HepG2 (cell line): ENCODE measurements around the gene KIAA0232. TPM values are rescaled to one million over a fixed set of nuclear protein-coding genes. Genes with fewer than 3 reads are reported as not detected.

ENCODE experiments used
- EEA1 ChIP-seq: sonication (generic); formaldehyde crosslinking; IDR thresholded peaks from 2 replicates; pipeline ENCODE4 v1.5.1; 2020; ENCODE audit warnings: mild to moderate bottlenecking, missing genetic modification reagents, borderline replicate concordance
- HMG20A ChIP-seq: IDR thresholded peaks from 2 replicates; pipeline ENCODE4 v1.6.1; 2016; ENCODE audit warnings: borderline replicate concordance
- HNF4A ChIP-seq: sonication (generic); formaldehyde crosslinking; IDR thresholded peaks from 2 replicates; pipeline ENCODE4 v1.4.0; 2020; ENCODE audit warnings: missing genetic modification reagents
- KAT2B ChIP-seq: fragments of 150-350 bp; IDR thresholded peaks from 2 replicates; pipeline ENCODE4 v1.6.1; 2014; ENCODE audit warnings: low read depth, low read length, borderline replicate concordance
- MIER2 ChIP-seq: IDR thresholded peaks from 2 replicates; pipeline ENCODE4 v1.6.1; 2016; ENCODE audit warnings: missing biosample characterization, missing genetic modification reagents
- NFYB ChIP-seq: sonication (generic); formaldehyde crosslinking; IDR thresholded peaks from 2 replicates; pipeline ENCODE4 v1.4.0; 2020; ENCODE audit warnings: missing genetic modification reagents
- SP2 ChIP-seq: sonication (generic); formaldehyde crosslinking; IDR thresholded peaks from 2 replicates; pipeline ENCODE4 v1.5.1; 2020; ENCODE audit warnings: mild to moderate bottlenecking, missing genetic modification reagents
- SUZ12 ChIP-seq: fragments of 150-350 bp; IDR thresholded peaks from 2 replicates; pipeline ENCODE4 v1.6.1; 2014; ENCODE audit warnings: low read depth, low read length
- XRCC5 ChIP-seq: fragments of 200-400 bp; formaldehyde crosslinking; optimal IDR thresholded peaks from 2 replicates; pipeline ENCODE3; 2017; ENCODE audit warnings: mild to moderate bottlenecking, low read length
- ZNF160 ChIP-seq: sonication (generic); formaldehyde crosslinking; IDR thresholded peaks from 2 replicates; pipeline ENCODE4 v1.8.0; 2022; ENCODE audit warnings: mild to moderate bottlenecking, inconsistent platforms, missing genetic modification reagents
- ZNF207 ChIP-seq: fragments of 450-650 bp; IDR thresholded peaks from 2 replicates; pipeline ENCODE4 v1.6.1; 2016; ENCODE audit warnings: antibody characterized with exemption, borderline replicate concordance
- ZNF292 ChIP-seq: sonication (generic); formaldehyde crosslinking; IDR thresholded peaks from 2 replicates; pipeline ENCODE4 v1.8.1; 2022; ENCODE audit warnings: mild to moderate bottlenecking, low read depth, missing genetic modification reagents, borderline replicate concordance
- ZNF619 ChIP-seq: sonication (generic); formaldehyde crosslinking; IDR thresholded peaks from 2 replicates; pipeline ENCODE4 v1.4.0; 2020; ENCODE audit warnings: mild to moderate bottlenecking, missing genetic modification reagents
- ZNF652 ChIP-seq: IDR thresholded peaks from 2 replicates; pipeline ENCODE4 v1.6.1; 2016; ENCODE audit warnings: low read depth, borderline replicate concordance
- ZNF737 ChIP-seq: sonication (generic); formaldehyde crosslinking; IDR thresholded peaks from 2 replicates; pipeline ENCODE4 v1.5.0; 2020; ENCODE audit warnings: missing genetic modification reagents, mild to moderate bottlenecking, borderline replicate concordance
- ZNF746 ChIP-seq: sonication (generic); formaldehyde crosslinking; IDR thresholded peaks from 2 replicates; pipeline ENCODE4 v1.8.0; 2022; ENCODE audit warnings: mild to moderate bottlenecking, missing genetic modification reagents
- polyA plus RNA-seq, 8 experiments: library from polyadenylated mRNA; depleted of rRNA in 3 of 8; stranded (reverse) in 7 of 8; unstranded in 1 of 8; fragments of >200 nt; fragmentation: Illumina TruSeq in 4 of 8; extraction: Trizol in 4 of 8; gene quantifications; 2 replicates each; pipeline versions ENCODE4 v1.2.1 to v1.2.3, GENCODE V29; 2011 to 2016; ENCODE audit warnings: low read depth in 4 of 8, missing spikeins in 1 of 8, mixed read lengths in 1 of 8; ENCODE audit not compliant: insufficient read depth in 1 of 8
- total RNA-seq, 5 experiments: library from RNA; depleted of rRNA; stranded (reverse); fragments of >200 nt; fragmentation: Illumina TruSeq; extraction: Trizol; gene quantifications; 2 replicates each; pipeline ENCODE4 v1.2.3, GENCODE V29; 2016; ENCODE audit warnings: low read depth in 1 of 5
- TF ChIP-seq, protein P1 (sequence below): sonication (generic); formaldehyde crosslinking; IDR thresholded peaks from 2 replicates; pipeline ENCODE4 v1.5.1; 2020; ENCODE audit warnings: mild to moderate bottlenecking, missing genetic modification reagents
- TF ChIP-seq, protein P2 (sequence below): sonication (generic); formaldehyde crosslinking; IDR thresholded peaks from 2 replicates; pipeline ENCODE4 v1.4.0; 2020; ENCODE audit warnings: mild to moderate bottlenecking, missing genetic modification reagents
- TF ChIP-seq, protein P3 (sequence below): sonication (generic); formaldehyde crosslinking; IDR thresholded peaks from 2 replicates; pipeline ENCODE4 v1.4.0; 2020; ENCODE audit warnings: missing genetic modification reagents, borderline replicate concordance
- TF ChIP-seq, protein P4 (sequence below): sonication (generic); formaldehyde crosslinking; IDR thresholded peaks from 2 replicates; pipeline ENCODE4 v1.8.1; 2023; ENCODE audit warnings: mild to moderate bottlenecking, missing genetic modification reagents
- TF ChIP-seq, protein P5 (sequence below): sonication (generic); formaldehyde crosslinking; IDR thresholded peaks from 2 replicates; pipeline ENCODE4 v1.8.1; 2023; ENCODE audit warnings: mild to moderate bottlenecking, moderate library complexity, missing genetic modification reagents

The KIAA0232 gene
- total and polyA plus RNA-seq, 2 of the 13 experiments (the other 11 are each of a cell fraction or from before 2014, with no cell fraction given) = 7.8 to 17.1 TPM

DNA sequence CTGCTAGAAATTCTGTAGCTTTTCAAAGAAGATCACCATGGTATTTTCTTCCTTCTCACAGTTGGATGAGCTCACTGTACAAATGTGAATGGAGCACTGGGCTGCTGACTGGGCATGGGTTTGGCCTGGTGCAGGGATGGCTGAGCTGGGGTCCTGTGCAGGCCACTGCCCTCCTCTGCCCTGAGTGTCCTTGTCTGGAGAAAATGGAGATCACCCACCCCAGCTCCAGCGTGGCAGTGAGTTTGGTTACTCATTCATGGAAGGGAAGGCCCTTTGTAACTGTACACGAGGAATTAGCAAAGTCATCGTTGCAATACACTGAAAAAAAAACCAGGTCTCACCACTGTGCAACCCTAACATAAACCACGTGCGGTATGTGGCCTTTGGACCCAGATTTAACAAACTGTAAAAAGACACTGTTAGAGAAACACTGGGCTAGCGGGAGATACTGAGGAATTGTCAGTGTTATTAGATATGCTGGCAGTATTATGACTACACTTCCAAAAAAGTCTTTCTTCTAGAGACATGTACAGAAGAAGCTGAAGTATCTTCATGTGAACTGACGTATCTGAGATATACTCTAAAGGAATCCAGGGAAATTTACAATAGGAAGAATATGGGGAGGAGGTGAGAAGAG, 111.0 kb downstream of the KIAA0232 start (continued):
- TF ChIP-seq, protein P1, sequence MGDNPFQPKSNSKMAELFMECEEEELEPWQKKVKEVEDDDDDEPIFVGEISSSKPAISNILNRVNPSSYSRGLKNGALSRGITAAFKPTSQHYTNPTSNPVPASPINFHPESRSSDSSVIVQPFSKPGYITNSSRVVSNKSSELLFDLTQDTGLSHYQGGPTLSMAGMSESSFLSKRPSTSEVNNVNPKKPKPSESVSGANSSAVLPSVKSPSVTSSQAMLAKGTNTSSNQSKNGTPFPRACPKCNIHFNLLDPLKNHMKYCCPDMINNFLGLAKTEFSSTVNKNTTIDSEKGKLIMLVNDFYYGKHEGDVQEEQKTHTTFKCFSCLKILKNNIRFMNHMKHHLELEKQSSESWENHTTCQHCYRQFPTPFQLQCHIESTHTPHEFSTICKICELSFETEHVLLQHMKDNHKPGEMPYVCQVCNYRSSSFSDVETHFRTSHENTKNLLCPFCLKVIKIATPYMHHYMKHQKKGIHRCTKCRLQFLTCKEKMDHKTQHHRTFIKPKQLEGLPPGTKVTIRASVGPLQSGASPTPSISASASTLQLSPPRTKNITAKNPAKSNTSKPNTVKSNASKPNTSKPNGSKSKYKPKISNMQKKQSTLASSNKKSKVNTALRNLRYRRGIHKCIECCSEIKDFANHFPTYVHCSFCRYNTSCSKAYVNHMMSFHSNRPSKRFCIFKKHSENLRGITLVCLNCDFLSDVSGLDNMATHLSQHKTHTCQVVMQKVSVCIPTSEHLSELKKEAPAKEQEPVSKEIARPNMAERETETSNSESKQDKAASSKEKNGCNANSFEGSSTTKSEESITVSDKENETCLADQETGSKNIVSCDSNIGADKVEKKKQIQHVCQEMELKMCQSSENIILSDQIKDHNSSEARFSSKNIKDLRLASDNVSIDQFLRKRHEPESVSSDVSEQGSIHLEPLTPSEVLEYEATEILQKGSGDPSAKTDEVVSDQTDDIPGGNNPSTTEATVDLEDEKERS (CRISPR knock-in tag) = peak; percentile 79; the same call in 1 of the 2 replicates
- TF ChIP-seq ZNF746 (CRISPR knock-in tag) = peak; percentile 78; the same call in 1 of the 2 replicates
- TF ChIP-seq SUZ12 = no peak
- TF ChIP-seq KAT2B = no peak
- TF ChIP-seq XRCC5 = peak; percentile 69
- TF ChIP-seq, protein P2, sequence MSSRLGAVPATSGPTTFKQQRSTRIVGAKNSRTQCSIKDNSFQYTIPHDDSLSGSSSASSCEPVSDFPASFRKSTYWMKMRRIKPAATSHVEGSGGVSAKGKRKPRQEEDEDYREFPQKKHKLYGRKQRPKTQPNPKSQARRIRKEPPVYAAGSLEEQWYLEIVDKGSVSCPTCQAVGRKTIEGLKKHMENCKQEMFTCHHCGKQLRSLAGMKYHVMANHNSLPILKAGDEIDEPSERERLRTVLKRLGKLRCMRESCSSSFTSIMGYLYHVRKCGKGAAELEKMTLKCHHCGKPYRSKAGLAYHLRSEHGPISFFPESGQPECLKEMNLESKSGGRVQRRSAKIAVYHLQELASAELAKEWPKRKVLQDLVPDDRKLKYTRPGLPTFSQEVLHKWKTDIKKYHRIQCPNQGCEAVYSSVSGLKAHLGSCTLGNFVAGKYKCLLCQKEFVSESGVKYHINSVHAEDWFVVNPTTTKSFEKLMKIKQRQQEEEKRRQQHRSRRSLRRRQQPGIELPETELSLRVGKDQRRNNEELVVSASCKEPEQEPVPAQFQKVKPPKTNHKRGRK (CRISPR knock-in tag) = no peak
- peak; percentile 82 for TF ChIP-seq ZNF292 (CRISPR knock-in tag)
- TF ChIP-seq MIER2 (CRISPR knock-in tag) = no peak
- TF ChIP-seq HMG20A (CRISPR knock-in tag) = peak; percentile 93
- peak; percentile 58 for TF ChIP-seq ZNF652 (CRISPR knock-in tag)
- peak; percentile 44; the same call in 1 of the 2 replicates for TF ChIP-seq ZNF737 (CRISPR knock-in tag)
- TF ChIP-seq ZNF207 = no peak
- no peak for TF ChIP-seq ZNF619
- TF ChIP-seq, protein P3, sequence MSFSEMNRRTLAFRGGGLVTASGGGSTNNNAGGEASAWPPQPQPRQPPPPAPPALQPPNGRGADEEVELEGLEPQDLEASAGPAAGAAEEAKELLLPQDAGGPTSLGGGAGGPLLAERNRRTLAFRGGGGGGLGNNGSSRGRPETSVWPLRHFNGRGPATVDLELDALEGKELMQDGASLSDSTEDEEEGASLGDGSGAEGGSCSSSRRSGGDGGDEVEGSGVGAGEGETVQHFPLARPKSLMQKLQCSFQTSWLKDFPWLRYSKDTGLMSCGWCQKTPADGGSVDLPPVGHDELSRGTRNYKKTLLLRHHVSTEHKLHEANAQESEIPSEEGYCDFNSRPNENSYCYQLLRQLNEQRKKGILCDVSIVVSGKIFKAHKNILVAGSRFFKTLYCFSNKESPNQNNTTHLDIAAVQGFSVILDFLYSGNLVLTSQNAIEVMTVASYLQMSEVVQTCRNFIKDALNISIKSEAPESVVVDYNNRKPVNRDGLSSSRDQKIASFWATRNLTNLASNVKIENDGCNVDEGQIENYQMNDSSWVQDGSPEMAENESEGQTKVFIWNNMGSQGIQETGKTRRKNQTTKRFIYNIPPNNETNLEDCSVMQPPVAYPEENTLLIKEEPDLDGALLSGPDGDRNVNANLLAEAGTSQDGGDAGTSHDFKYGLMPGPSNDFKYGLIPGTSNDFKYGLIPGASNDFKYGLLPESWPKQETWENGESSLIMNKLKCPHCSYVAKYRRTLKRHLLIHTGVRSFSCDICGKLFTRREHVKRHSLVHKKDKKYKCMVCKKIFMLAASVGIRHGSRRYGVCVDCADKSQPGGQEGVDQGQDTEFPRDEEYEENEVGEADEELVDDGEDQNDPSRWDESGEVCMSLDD (CRISPR knock-in tag) = no peak
- TF ChIP-seq, protein P4, sequence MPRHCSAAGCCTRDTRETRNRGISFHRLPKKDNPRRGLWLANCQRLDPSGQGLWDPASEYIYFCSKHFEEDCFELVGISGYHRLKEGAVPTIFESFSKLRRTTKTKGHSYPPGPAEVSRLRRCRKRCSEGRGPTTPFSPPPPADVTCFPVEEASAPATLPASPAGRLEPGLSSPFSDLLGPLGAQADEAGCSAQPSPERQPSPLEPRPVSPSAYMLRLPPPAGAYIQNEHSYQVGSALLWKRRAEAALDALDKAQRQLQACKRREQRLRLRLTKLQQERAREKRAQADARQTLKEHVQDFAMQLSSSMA = no peak
- no peak for TF ChIP-seq EEA1 (CRISPR knock-in tag)
- TF ChIP-seq SP2 (CRISPR knock-in tag) = no peak
- TF ChIP-seq NFYB (CRISPR knock-in tag) = peak; percentile 30; the same call in 1 of the 2 replicates
- TF ChIP-seq, protein P5, sequence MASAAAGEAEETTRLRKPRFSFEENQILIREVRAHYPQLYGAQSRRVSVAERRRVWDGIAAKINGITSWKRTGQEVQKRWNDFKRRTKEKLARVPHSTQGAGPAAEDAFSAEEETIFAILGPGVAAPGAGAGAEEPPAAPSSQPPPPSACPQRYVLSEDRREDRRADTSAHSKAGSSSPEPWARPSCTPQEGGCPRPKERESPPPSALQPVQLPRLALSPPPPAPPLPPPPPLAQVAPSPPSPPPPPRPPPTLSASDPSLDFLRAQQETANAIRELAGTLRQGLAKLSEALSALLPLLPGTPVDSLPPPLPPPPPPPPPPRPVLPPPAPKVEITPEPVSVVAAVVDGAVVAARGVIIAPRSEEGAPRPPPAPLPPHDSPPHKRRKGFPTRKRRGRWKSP (CRISPR knock-in tag) = peak; percentile 79; the same call in 1 of the 2 replicates
- peak; percentile 99 for TF ChIP-seq HNF4A (CRISPR knock-in tag)
- 0 out of 2 replicates have a peak, but pooled peaks have one; percentile 27 for TF ChIP-seq ZNF160 (CRISPR knock-in tag)
